Upper lobe of right lung (tissue), 1 donor: ENCODE measurements around the gene CATSPERD. TPM values are rescaled to one million over a fixed set of nuclear protein-coding genes. Genes with fewer than 3 reads are reported as not detected.

Source experiments
- ATAC-seq: fragments of 200-7000 bp; cut with Tn5 transposase; one replicate; pipeline ENCODE4 v1.9.1; 2020; ENCODE audit warnings: mild to moderate bottlenecking, moderate library complexity
- DNase-seq: peaks from one replicate; pipeline ENCODE4 v3.0.0-alpha.2; 2020
- H3K27ac ChIP-seq: fragments of 200-600 bp; one replicate; pipeline ENCODE4 v1.8.0; 2022
- H3K27me3 ChIP-seq: fragments of 200-600 bp; one replicate; pipeline ENCODE4 v1.8.0; 2022; ENCODE audit warnings: mild to moderate bottlenecking
- H3K36me3 ChIP-seq: fragments of 200-600 bp; one replicate; pipeline ENCODE4 v1.8.0; 2022
- H3K4me1 ChIP-seq: fragments of 200-600 bp; one replicate; pipeline ENCODE4 v1.8.0; 2022
- H3K4me3 ChIP-seq: fragments of 200-600 bp; one replicate; pipeline ENCODE4 v1.8.0; 2022; ENCODE audit warnings: mild to moderate bottlenecking
- H3K9me3 ChIP-seq: fragments of 200-600 bp; one replicate; pipeline ENCODE4 v1.8.0; 2022
- CTCF ChIP-seq: fragments of 200-600 bp; IDR thresholded peaks from one replicate; pipeline ENCODE4 v1.8.0; 2022; ENCODE audit warnings: antibody characterized with exemption
- intact Hi-C: fragments of 100-400 bp; cut with DNase I; formaldehyde crosslinking; loops from one replicate; pipeline ENCODE4 v1.11.0; 2022
- total RNA-seq: library from RNA; stranded (reverse); fragmentation: NEBNext Ultra II Directional; extraction: Animal tissue kit (Norgen Biotek cat#: 25700); gene quantifications from one replicate; pipeline ENCODE4 v1.2.1, GENCODE V29; 2021
- donor health status: DM: no; HTN: yes; CAD: no; lungs with severe emphysema.

CATSPERD gene
- total RNA-seq, 1 donor from 2014 or later: not detected

DNA sequence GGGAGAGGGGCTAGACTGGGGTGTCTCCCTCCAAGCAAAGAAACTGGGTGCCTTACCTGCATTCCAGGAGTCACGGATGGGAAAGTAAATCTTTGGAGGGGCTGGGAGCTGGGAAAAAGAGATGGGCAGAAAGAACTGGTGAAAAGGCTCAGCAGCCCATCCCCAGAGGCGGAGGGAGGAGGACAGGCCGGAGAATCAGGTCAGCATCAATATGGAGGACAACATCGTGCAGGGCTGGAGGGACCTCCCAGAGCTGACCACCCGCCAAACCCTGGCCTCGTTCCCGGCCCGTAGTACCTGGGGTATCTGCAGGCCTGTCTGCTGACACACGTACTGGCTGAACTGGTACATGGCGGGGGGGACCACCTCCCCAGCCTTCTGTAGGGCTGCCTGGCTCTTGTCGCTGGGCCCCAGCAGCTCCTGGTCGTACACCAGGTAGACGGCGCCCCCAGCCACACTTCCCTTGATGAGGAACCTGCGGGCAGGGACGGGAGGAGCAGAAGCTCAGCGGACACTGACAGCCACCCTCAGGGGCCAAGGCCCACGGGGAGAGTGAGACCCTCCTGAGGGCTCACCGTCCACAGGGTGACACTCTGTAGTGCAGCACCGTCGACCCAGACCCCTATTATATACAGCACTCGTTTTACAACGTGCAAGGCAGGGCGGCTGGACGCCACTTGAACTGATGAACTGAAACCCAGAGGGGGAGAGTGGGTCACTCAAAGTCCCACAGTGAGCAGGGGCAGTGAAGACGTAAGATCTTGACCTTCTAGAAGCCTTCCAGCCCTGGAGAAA is 41.0 kb upstream of the CATSPERD start:
- Histone ChIP-seq H3K36me3 (no peaks in the 10 kb centered on the region), H3K27ac (peak overlapping the region; percentile 96), H3K4me1 (peaks cover 12% of the 10 kb centered on the region), H3K4me3 (peak overlapping the region; percentile 95), H3K9me3 (no peaks in the 10 kb centered on the region), H3K27me3 (no peaks in the 10 kb centered on the region)
- DNase-seq: no peak
- no peak for ATAC-seq
- intact Hi-C loops: no loop called here
- no peak for TF ChIP-seq CTCF

DNA sequence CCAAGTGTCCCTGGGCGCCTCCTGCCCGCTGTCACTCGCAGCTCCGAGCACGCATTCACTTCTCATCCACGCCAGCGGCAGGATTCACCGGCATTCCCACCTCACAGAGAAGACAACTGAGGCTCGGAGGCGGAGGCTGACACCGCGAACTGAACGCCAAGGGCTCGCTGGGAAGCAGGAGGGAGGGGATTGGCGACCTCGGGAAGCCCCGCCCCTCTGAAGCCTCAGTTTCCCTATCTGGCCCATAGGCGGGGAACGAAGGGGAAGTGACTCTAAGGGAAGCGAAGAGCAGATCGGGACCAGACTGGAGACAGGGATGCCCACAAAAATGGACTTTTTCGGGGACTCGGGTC is 40.4 kb upstream of the CATSPERD start:
- Histone ChIP-seq H3K27ac (peak overlapping the region; percentile 96), H3K4me1 (peaks cover 12% of the 10 kb centered on the region), H3K9me3 (no peaks in the 10 kb centered on the region), H3K4me3 (peak overlapping the region; percentile 95), H3K36me3 (no peaks in the 10 kb centered on the region), H3K27me3 (no peaks in the 10 kb centered on the region)
- ATAC-seq (peak; percentile 0), DNase-seq (peak; percentile 78)
- no peak for TF ChIP-seq CTCF
- intact Hi-C loops: no loop called here

DNA sequence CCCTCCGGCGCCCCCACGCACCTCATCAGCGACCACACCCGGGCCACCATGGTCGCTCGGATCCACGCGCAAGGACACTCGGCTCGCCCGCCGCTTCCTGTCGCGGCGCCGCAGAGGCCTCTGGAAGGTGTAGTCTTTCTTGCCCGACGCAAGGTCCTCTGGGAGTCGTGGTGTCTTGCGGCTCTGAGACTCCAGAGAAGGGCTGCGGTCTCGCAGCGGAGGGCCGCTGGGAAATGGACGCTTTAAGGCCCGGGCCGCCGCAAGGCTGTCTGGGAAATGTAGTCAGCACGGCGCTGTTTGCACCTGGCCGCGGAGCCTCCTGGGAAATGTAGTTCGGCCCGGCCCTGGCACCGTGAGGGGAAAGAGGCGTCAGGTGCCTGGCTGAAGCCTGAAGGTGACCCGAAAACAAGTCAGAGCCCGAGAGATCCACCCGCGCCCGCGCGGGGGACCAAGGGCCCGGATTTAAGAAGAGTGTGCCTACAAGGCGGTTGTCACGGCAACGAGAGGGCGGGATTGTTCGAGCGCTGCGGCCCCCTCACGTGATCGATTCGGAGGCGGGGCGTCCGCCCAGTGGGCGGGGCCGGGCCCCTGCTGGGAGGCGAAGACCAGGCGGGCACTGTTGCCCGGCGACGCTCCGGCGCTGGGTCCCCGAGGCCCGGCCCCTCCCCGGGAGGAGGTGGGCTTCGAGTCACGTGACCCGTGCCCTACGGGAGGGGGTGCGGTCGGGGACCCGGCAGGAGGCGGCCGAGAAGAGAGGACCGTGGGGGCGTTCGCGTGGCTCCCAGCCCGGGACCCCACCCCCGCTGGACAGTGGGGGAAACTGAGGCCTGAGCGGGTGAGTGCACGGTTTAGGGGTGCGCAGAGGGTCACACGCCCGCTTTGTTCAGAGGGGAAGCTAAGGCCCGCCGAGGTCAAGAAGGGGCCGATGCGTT is 39.7 kb upstream of the CATSPERD start, which contains the start of the genes HSD11B1L and MICOS13:
HSD11B1L (plus strand) TSS at position 591 of the 932 bp plus-strand sequence. CDS start 3,806 bp downstream, outside the sequence.
MICOS13 (minus strand) TSS at position 80 of the 932 bp plus-strand sequence; CDS start at position 50, 30 bp downstream.
- no peaks in the 10 kb centered on the region for H3K9me3 ChIP-seq
- DNase-seq: peak; percentile 99
- ATAC-seq: peak; percentile 95
- peak within 1 kb of the TSS; percentile 95 for H3K4me3 ChIP-seq
- intact Hi-C loops: no loop called here
- TF ChIP-seq CTCF: no peak
- peaks cover 12% of the 10 kb centered on the region for H3K4me1 ChIP-seq
- no peaks in the 10 kb centered on the region for H3K36me3 ChIP-seq
- H3K27me3 ChIP-seq: no peaks in the 10 kb centered on the region
- peak within 1 kb of the TSS; percentile 96 for H3K27ac ChIP-seq

DNA sequence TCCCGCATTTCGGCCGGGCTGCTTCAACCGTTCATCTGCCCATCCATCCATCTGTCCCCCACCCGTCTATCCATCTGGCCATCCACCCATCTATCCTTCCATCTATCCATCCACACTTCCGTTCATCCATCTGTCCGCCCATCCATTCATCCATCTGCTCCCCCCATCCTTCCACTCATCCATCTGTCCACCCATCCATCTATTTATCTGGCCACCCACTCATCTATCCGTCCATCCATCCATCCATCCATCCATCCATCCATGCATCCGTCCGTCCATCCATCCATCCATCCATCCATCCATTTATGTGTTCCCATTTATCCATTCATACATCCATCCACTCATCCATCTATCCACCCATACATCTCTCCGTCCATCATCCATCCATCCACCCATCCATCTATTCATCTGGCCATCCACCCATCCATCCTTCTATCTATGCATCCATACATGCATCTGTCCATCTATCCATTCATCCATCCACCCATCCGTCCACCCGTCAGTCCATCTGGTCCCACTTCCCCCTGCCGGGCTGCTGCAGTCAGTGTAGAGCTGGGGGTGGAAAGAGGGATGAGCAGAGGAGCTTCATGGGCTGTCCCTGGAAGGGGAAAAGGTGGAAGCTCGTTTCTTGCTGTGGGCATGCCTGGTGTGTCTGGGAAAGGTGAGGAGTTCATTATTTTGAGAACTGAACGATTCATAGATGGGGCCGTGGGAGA is 38.9 kb upstream of the CATSPERD start:
- peak overlapping the region; percentile 95 for H3K4me3 ChIP-seq
- no peaks in the 10 kb centered on the region for H3K36me3 ChIP-seq
- peaks cover 12% of the 10 kb centered on the region for H3K4me1 ChIP-seq
- H3K27ac ChIP-seq: peak overlapping the region; percentile 96
- DNase-seq (no peak), ATAC-seq (no peak)
- TF ChIP-seq CTCF: no peak
- H3K9me3 ChIP-seq: no peaks in the 10 kb centered on the region
- intact Hi-C loops: no loop called here
- H3K27me3 ChIP-seq: no peaks in the 10 kb centered on the region

- intact Hi-C loops: no loop called here
- TF ChIP-seq CTCF: no peak
These were observed 38.3 kb upstream of the CATSPERD start for GRCh38 chr19:5682107-5682482.

More at GRCh38 chr19:5682107-5682482, 38.3 kb upstream of the CATSPERD start:
- ATAC-seq (no peak), DNase-seq (no peak)
- no peak overlapping the region for H3K4me3 ChIP-seq
- no peak overlapping the region for H3K27ac ChIP-seq
- no peaks in the 10 kb centered on the region for H3K36me3 ChIP-seq
- peaks cover 12% of the 10 kb centered on the region for H3K4me1 ChIP-seq
- H3K27me3 ChIP-seq: no peaks in the 10 kb centered on the region
- no peaks in the 10 kb centered on the region for H3K9me3 ChIP-seq
